GM12878 (cell line): Measurements from ENCODE around the gene LTBP3. TPM values are rescaled to one million over a fixed set of nuclear protein-coding genes. Genes with fewer than 3 reads are reported as not detected.
A peak's percentile ranks its signal among the peaks of the same experiment; 100 is the strongest.

Experiments
- BMI1 ChIP-seq: fragments of 450-650 bp; IDR thresholded peaks from 2 replicates; pipeline ENCODE4 v1.6.1; 2016; ENCODE audit warnings: mild to moderate bottlenecking, moderate library complexity, borderline replicate concordance
- FOXM1 ChIP-seq: IDR thresholded peaks from 2 replicates; pipeline ENCODE4 v1.6.1; 2012; ENCODE audit warnings: low read depth, mild to moderate bottlenecking, inconsistent platforms, low read length, moderate library complexity
- MYC ChIP-seq: IDR thresholded peaks from 2 replicates; pipeline ENCODE4 v1.6.1; 2011; ENCODE audit warnings: mild to moderate bottlenecking, low read length, moderate library complexity, inconsistent platforms; ENCODE audit not compliant: insufficient read depth, insufficient replicate concordance, insufficient read length, severe bottlenecking
- NFIC ChIP-seq: IDR thresholded peaks from 2 replicates; pipeline ENCODE4 v1.6.1; 2012; ENCODE audit warnings: low read depth, mild to moderate bottlenecking, inconsistent platforms, low read length, moderate library complexity
- POLR2AphosphoS2 ChIP-seq: IDR thresholded peaks from 2 replicates; pipeline ENCODE4 v1.6.1; 2011; ENCODE audit warnings: low read depth, mild to moderate bottlenecking, low read length, improper control_type of control experiment, moderate library complexity
- RAD21 ChIP-seq: IDR thresholded peaks from 2 replicates; pipeline ENCODE4 v1.6.1; 2011; ENCODE audit warnings: mild to moderate bottlenecking, low read depth, low read length, moderate library complexity; ENCODE audit not compliant: insufficient read depth
- SMAD5 ChIP-seq: IDR thresholded peaks from 2 replicates; pipeline ENCODE4 v1.6.1; 2016; ENCODE audit warnings: antibody characterized with exemption, low read depth
- ZBED1 ChIP-seq: IDR thresholded peaks from 2 replicates; pipeline ENCODE4 v1.6.1; 2016; ENCODE audit warnings: borderline replicate concordance
- polyA plus RNA-seq, 11 experiments: library from polyadenylated mRNA; depleted of rRNA in 4 of 11; unstranded in 6 of 11; stranded (reverse) in 5 of 11; fragments of >200 nt; fragmentation: Nextera tagmentation in 4 of 11; fragmentation: Illumina TruSeq in 1 of 11; extraction: Ambion mirVana in 4 of 11; extraction: Trizol in 1 of 11; gene quantifications; 1 replicate in 1 of 11; 2 replicates in 10 of 11; pipeline versions ENCODE4 v1.2.1 to v1.2.3, GENCODE V29; 2011 to 2016; ENCODE audit warnings: inconsistent platforms in 2 of 11, missing spikeins in 2 of 11, low read depth in 1 of 11
- total RNA-seq, 4 experiments: library from RNA; depleted of rRNA in 3 of 4; stranded (reverse); fragments of >200 nt in 3 of 4; fragmentation: Illumina TruSeq in 1 of 4; extraction: Trizol in 1 of 4; gene quantifications; 2 replicates each; pipeline versions ENCODE4 v1.2.1 to v1.2.3, GENCODE V29; 2013 to 2021
- TF ChIP-seq, protein P1 (sequence below): fragments of 450-650 bp; IDR thresholded peaks from 2 replicates; pipeline ENCODE4 v1.6.1; 2016; ENCODE audit warnings: mild to moderate bottlenecking
- TF ChIP-seq, protein P2 (sequence below): fragments of 450-650 bp; formaldehyde crosslinking; IDR thresholded peaks from 2 replicates; pipeline ENCODE4 v1.4.0; 2020; ENCODE audit warnings: mild to moderate bottlenecking, moderate library complexity
- TF ChIP-seq, protein P3 (sequence below): fragments of 450-650 bp; IDR thresholded peaks from 2 replicates; pipeline ENCODE4 v1.6.1; 2017; ENCODE audit warnings: antibody characterized with exemption, mild to moderate bottlenecking, moderate library complexity

The LTBP3 gene
- total and polyA plus RNA-seq, 10 of the 15 experiments (the other 5 are each of a cell fraction or from before 2014, with no cell fraction given): 2.2 to 12.2 (median 6.2) TPM; not detected in 2

DNA sequence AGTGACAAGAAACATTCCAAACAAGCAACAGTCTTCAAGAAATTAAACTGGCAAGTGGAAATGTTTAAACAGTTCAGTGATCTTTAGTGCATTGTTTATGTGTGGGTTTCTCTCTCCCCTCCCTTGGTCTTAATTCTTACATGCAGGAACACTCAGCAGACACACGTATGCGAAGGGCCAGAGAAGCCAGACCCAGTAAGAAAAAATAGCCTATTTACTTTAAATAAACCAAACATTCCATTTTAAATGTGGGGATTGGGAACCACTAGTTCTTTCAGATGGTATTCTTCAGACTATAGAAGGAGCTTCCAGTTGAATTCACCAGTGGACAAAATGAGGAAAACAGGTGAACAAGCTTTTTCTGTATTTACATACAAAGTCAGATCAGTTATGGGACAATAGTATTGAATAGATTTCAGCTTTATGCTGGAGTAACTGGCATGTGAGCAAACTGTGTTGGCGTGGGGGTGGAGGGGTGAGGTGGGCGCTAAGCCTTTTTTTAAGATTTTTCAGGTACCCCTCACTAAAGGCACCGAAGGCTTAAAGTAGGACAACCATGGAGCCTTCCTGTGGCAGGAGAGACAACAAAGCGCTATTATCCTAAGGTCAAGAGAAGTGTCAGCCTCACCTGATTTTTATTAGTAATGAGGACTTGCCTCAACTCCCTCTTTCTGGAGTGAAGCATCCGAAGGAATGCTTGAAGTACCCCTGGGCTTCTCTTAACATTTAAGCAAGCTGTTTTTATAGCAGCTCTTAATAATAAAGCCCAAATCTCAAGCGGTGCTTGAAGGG, 53.3 kb downstream of the LTBP3 start (continued):
- TF ChIP-seq, protein P1, sequence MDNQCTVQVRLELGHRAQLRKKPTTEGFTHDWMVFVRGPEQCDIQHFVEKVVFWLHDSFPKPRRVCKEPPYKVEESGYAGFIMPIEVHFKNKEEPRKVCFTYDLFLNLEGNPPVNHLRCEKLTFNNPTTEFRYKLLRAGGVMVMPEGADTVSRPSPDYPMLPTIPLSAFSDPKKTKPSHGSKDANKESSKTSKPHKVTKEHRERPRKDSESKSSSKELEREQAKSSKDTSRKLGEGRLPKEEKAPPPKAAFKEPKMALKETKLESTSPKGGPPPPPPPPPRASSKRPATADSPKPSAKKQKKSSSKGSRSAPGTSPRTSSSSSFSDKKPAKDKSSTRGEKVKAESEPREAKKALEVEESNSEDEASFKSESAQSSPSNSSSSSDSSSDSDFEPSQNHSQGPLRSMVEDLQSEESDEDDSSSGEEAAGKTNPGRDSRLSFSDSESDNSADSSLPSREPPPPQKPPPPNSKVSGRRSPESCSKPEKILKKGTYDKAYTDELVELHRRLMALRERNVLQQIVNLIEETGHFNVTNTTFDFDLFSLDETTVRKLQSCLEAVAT: 0 out of 2 replicates have a peak, but pooled peaks have one; percentile 33
- TF ChIP-seq NFIC (peak; percentile 28; the same call in 1 of the 2 replicates), FOXM1 (peak; percentile 23), RAD21 (no peak), POLR2AphosphoS2 (peak; percentile 27; the same call in 1 of the 2 replicates), BMI1 (peak; percentile 35; the same call in 1 of the 2 replicates), SMAD5 (peak; percentile 60), ZBED1 (peak; percentile 13; the same call in 1 of the 2 replicates), MYC (no peak)
- TF ChIP-seq, protein P2, sequence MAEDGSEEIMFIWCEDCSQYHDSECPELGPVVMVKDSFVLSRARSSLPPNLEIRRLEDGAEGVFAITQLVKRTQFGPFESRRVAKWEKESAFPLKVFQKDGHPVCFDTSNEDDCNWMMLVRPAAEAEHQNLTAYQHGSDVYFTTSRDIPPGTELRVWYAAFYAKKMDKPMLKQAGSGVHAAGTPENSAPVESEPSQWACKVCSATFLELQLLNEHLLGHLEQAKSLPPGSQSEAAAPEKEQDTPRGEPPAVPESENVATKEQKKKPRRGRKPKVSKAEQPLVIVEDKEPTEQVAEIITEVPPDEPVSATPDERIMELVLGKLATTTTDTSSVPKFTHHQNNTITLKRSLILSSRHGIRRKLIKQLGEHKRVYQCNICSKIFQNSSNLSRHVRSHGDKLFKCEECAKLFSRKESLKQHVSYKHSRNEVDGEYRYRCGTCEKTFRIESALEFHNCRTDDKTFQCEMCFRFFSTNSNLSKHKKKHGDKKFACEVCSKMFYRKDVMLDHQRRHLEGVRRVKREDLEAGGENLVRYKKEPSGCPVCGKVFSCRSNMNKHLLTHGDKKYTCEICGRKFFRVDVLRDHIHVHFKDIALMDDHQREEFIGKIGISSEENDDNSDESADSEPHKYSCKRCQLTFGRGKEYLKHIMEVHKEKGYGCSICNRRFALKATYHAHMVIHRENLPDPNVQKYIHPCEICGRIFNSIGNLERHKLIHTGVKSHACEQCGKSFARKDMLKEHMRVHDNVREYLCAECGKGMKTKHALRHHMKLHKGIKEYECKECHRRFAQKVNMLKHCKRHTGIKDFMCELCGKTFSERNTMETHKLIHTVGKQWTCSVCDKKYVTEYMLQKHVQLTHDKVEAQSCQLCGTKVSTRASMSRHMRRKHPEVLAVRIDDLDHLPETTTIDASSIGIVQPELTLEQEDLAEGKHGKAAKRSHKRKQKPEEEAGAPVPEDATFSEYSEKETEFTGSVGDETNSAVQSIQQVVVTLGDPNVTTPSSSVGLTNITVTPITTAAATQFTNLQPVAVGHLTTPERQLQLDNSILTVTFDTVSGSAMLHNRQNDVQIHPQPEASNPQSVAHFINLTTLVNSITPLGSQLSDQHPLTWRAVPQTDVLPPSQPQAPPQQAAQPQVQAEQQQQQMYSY (CRISPR knock-in tag): peak; percentile 41
- TF ChIP-seq, protein P3, sequence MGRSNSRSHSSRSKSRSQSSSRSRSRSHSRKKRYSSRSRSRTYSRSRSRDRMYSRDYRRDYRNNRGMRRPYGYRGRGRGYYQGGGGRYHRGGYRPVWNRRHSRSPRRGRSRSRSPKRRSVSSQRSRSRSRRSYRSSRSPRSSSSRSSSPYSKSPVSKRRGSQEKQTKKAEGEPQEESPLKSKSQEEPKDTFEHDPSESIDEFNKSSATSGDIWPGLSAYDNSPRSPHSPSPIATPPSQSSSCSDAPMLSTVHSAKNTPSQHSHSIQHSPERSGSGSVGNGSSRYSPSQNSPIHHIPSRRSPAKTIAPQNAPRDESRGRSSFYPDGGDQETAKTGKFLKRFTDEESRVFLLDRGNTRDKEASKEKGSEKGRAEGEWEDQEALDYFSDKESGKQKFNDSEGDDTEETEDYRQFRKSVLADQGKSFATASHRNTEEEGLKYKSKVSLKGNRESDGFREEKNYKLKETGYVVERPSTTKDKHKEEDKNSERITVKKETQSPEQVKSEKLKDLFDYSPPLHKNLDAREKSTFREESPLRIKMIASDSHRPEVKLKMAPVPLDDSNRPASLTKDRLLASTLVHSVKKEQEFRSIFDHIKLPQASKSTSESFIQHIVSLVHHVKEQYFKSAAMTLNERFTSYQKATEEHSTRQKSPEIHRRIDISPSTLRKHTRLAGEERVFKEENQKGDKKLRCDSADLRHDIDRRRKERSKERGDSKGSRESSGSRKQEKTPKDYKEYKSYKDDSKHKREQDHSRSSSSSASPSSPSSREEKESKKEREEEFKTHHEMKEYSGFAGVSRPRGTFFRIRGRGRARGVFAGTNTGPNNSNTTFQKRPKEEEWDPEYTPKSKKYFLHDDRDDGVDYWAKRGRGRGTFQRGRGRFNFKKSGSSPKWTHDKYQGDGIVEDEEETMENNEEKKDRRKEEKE: peak; percentile 58; the same call in 1 of the 2 replicates
- TF ChIP-seq, all 136 proteins: peak for 20
